HG03108 (cell line): ENCODE results near the gene P2RY8.
"Not testable (repeated sequence)": the region's sequence is repeated elsewhere in the genome, so short reads cannot be mapped to it uniquely, and the experiment has no call there.

Experiments
- ATAC-seq: cut with Tn5 transposase; IDR thresholded peaks from one replicate; pipeline ENCODE4 v1.9.1; 2021; ENCODE audit warnings: moderate library complexity; ENCODE audit not compliant: unreplicated experiment

P2RY8 gene

GRCh38 chrX:1522905-1523304, 14.1 kb downstream of the P2RY8 start:
- not testable (repeated sequence) for ATAC-seq

- ATAC-seq: peak; percentile 79
Measured at GRCh38 chrX:1521459-1521956, 15.5 kb downstream of the P2RY8 start.

DNA sequence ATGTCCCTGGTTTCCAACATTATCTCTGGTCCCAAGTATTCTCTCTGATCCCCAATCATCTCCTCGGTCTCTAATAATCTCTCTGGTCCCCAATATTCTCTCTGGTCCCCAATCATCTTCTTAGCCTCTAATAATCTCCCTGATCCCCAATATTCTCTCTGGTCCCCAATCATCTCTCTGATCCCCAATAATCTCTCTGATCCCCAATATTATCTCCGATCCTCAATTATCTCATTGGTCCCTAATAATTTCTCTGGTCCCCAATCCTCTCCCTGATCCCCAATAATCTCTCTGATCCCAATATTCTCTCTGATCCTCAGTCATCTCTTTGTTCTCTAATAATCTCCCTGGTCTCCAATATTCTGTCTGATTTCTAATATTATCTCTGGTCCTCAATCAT, 16.6 kb downstream of the P2RY8 start:
- ATAC-seq: no peak

GRCh38 chrX:1519022-1519497, 17.9 kb downstream of the P2RY8 start:
- ATAC-seq: no peak

GRCh38 chrX:1518512-1518911, 18.5 kb downstream of the P2RY8 start:
- ATAC-seq: no peak

DNA sequence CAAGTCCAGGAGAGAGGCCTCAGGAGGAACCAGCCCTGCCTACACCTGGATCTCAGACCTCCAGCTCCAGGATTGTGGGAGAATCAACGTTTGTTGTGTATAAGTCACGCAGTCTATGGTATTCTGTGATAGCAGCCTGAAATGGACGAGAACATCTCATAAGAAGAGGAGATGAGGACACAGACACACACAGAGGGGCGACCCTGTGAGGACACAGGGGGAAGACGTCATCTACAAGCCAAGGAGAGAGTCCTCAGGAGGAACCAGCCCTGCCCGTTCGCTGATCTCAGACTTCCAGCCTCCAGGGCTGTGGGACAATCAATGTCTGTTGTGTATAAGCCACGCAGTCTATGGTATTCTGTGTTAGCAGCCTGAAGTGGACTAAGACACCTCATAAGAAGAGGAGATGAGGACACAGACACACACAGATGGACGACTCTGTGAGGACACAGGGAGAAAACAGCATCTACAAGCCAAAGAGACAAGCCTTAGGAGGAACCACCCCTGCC, 20.3 kb downstream of the P2RY8 start:
- ATAC-seq: no peak

DNA sequence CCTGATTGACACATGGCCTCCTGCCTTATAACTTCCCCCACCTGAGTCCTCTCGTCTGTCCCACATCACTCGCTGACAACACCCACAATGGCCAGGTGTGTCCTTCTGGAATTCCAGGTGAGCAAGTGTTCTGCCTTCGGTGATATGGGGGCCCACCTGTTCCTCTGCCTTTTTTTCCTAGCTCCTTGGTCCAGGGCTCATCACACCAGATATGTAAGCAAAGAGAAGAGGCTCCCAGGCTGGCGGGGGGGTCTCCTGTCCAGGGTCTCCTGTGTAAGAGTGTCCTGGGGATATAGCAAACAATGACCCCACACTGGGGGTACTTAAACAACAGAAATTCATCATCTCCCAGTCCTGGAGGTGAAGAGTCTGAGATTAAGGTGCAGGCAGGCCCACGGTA, 25.2 kb downstream of the P2RY8 start:
- no peak for ATAC-seq

DNA sequence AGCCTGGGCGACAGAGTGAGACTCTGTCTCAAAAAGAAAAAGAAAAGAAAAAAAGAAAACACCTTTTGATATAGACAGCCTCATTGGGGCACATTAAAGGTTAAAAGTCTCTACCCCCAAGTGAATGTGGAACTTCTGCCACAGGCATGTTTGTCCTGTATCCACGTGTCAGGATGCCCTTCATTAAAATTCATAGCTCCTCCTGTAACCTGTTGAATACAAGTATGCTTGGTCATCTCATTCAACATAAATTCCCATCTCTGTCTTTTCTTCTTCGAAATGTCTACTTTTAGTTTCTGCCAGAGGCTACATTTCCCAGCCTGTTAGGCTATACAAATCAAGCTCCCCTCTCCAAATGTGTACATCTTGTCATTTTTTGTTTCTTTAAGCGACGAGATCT, 25.8 kb downstream of the P2RY8 start:
- no peak for ATAC-seq

GRCh38 chrX:1507511-1508463, 29.2 kb downstream of the P2RY8 start:
- peak; percentile 67 for ATAC-seq

GRCh38 chrX:1506916-1507315, 30.1 kb downstream of the P2RY8 start:
- ATAC-seq: no peak

DNA sequence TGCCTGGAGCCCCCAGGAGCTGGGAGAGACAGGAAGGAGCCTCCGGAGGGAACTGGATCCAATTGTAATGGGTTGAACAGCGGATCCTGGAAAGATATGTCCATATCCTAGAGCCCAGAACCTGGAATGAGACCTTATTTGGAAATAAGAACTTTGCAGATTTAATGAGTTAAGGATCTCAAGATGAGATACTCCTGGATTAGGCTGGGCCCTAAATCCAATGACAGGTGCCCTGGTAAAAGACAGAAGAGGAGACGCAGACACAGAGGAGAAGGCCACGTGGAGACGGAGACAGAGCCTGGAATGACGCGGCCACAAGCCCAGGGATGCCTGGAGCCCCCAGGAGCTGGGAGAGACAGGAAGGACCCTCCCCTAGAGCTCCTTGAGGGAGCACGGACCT, 34.1 kb downstream of the P2RY8 start:
- no peak for ATAC-seq

- peak; percentile 52 for ATAC-seq
Measured at GRCh38 chrX:1502241-1502640, 34.7 kb downstream of the P2RY8 start.

DNA sequence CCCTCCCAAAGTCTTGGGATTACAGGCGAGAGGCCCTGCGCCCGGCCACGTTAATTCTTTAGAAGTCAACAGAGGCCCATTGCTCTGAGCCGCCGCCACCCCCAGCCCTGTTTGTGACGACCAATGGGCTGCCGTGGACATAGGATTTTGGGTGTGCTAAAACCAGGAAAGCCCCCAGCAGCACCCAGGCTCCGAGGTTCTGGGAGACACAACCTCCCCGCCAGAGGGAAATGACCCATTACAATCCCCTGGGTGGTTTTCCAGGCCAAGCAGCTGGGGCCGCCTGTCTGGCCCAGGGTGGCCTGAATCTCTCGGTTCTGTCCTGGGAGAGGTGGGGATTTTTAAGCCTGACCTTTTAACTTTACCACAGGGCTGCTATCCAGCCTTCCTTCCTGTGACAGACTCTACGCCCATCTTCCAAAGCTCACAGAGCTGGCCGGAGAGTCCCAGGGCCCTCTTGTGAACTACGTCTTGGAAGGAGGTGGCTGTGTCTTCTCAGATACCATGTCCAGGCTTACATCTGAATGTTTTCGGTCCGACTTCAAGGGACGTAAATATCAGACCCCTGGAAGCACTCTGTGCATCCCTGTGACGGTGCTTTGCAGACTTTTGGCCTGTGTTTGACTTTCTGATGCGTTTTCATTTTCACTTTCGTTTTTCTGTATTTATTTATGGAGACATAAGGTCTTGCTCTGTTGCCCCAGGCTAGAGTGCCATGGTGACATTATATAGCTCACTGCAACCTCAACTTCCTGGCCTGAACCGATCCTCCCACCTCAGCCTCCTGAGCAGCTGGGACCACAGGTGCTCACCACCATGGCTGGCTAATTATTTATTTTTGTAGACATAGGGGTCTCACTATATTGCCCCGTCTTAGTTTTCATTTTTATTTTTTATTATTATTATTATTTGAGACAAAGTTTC, 36.0 kb downstream of the P2RY8 start:
- ATAC-seq: peak; percentile 65

DNA sequence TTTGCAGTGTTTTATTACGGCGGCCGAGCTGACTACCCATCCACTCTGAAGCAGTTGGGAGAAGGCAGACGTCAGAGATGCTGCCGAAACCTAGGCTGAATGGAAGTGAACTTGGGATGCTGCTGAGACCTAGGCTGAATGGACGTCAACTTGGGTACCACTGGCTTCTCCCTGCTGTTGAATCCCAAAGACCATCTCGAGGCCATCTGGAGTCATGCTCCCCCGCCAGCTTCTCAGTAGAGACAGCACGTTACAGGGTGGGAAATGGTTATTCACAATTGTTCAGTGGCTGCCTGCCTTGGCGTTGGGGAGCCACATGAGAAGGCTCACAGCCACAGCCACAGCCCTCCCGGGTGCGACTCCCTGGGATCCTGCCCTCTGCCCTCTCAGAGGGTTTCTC, 40.9 kb downstream of the P2RY8 start:
- no peak for ATAC-seq

DNA sequence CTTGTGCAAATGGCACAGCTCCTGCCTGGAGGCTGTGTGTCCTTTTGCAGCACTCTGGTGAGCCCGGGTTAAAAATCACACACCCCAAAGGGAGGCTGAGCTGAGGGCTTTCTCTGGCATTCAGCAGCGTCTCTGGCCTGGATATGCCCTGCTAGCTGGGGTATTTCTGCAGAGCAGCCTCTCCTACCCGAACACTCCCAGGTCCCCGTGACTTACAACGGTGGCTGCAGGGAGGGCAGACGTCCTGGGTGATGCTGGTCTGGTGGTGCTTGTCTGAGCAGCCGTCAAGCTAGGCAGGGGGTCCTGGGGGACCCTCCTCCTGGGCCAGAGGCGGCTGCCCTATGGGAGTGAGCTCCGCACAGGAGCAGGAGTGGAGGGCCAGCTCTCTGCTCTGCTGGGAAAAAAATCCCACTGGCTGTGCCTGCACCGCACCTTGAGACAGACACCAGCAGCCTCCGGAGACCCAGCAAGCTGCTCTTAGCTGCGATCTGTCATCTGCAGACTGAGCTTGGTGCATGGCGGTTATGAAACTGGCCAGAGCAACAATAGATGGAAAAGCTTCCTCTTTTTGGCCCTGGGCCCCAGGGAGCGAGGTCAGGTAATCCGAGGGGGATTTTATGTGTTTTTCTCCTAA, 43.0 kb downstream of the P2RY8 start:
- ATAC-seq: peak; percentile 48

DNA sequence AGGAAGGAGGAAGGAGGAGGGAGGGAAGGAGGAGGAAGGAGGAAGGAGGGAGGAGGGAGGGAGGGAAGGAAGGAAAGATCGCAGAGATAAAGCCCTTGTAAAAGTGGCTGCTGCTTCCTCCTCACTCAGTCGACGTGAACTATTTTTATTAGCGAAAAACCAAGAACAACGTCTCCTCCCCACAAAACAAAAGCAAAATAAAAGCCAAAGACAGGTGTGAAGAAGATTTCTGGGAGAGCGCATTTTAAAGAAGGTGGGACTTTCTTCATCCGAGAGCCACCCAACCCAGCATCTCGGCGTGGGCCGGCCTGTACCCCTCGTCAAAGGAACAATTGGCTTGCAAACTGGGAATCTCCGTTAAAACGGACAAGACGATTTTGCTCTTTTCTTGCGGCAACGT, 43.6 kb downstream of the P2RY8 start:
- peak; percentile 6 for ATAC-seq

DNA sequence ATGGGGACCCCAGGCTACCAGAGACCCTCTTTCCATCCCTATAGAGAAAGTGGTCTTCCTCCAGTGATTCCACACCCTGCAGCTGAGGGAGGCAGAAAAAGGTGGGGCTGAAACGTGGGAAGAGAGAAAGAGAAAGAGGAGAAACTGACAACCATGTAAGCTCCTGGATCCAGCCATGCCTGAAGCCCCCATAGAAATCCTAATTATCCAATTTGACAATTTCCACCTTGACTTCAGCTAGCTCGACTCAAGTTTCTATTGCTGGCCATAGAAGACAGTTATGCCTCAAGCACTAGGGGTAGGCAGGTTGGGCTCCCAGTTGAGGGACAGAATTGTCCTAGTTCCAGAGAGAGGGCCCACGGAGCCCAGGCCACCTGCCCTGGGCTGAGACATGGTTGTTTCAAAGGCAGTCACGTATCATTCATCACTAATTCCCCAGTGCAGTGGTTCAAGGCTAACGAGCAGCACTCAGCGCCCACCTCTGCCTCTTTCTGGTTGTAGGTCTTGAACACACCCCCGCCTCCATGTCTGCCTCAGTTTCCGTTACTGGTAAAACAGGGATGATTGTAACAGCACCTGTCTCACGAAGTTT, 44.5 kb downstream of the P2RY8 start:
- ATAC-seq: no peak

GRCh38 chrX:1491851-1492349, 45.1 kb downstream of the P2RY8 start:
- peak; percentile 70 for ATAC-seq

DNA sequence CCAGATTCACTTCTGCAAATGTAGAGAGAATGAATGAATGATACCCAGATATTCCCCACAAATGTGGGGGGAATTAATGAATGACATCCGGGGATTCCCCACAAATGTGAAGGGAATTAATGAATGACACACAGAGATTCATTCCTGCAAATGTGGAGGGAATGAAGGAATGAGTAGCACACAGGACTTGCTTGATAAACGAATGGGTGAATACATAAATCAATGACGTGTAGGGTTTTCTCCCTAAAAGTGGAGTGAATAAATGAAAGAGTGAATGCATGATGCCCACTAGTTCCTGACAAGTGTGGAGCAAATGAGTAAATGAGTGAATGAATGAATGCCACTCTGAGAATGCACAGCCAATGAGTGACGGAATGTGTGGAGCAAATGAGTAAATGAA, 45.7 kb downstream of the P2RY8 start:
- not testable (repeated sequence) for ATAC-seq

GRCh38 chrX:1490723-1491122, 46.3 kb downstream of the P2RY8 start:
- not testable (repeated sequence) for ATAC-seq
